Activated T-cell treated with anti-CD3 and anti-CD28 coated beads, Interleukin-2, amount 50 U/mL, for 48 hours (primary cell): ENCODE data around the gene RNGTT.
"Not testable (repeated sequence)": the region's sequence is repeated elsewhere in the genome, so short reads cannot be mapped to it uniquely, and the experiment has no call there.

Source experiments
- DNase-seq, 2 experiments: peaks; one replicate each; pipeline ENCODE4 v3.0.0-alpha.2; 2020

RNGTT gene

DNA sequence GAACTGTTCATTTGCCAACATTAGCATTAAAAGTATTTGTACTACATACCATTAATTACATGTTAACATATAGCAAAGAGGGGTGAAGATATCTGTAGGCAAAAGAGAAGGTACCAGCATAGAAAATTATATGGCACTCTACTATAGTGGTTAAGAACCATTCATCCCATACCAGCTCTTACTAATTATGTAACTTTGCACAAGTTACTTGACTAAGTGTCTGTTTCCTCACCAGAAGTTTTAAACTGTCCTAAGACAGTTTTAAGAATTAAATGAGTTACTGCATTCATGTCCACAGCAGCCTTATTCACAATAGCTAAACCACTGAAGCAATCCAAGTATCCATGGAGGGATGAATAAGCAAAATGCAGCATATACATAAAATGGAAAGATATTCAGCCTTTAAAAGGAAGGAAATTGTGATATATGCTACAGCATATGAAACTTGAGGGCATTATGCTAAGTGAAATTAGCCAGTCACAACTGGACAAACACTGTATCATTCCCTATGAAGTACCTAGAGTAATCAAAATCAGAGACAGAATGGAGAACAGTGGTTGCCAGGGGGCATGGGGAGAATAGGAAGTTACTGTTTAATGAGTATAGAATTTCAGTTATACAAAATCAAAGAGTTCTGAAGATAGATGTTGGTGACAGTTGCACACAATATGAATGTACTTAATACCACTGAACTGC is 98.9 kb downstream of the RNGTT start:
- no peak for DNase-seq

DNA sequence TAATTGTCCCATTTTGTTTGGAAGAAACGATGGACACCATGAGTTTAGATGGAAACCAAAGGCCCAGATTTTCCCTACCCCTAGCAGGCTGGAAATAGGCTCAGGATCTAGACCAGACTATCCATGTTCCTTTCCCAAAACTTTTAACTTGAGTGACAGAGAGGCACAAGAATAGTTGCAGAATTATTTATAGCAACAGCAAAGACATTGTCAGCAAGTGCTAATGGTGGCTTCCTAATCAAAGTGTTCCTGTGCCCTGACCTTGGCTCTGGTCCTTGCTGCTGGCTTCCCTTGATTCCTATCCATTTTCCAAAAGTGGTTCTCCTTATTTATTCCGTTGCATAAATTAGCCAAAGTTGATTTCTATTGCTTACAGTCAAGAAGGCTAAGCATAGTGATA is 103.1 kb downstream of the RNGTT start:
- DNase-seq = no peak

DNA sequence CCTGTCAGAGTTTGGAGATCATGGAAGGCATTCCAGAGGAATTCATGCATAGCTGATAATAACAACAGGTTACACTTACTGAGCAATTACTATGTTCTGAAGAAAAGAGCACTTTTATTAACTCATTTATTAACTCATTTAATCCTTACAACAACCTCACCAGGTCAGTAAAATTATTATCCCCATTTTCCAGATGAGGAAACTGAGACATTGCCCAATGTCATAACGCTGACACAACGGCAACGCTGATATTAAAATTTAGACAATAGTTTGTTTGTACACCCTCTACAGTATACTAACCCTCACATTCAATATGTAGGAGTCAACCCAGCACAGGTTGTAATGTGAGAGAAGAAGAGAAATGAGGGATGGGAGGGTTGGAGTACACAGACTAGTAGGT is 105.0 kb downstream of the RNGTT start:
- no peak for DNase-seq

DNA sequence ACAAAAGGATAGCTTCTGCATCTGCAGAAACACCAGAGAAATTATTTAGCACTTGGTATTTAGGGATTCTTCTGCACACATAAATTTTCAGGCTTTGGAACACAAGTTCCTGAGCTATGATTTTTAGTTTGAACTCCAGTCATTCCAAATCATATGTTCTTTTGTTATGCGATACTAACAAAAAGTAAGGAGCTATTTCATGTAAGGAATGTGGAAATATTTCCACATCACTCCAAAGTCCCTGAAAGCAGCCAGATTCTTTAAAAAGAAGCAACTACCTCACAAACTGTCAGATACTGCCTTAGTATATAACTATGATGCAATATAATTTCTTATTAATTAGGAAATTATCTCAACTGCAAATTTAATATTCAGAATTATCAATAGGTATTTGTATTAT is 106.9 kb downstream of the RNGTT start:
- no peak for DNase-seq

DNA sequence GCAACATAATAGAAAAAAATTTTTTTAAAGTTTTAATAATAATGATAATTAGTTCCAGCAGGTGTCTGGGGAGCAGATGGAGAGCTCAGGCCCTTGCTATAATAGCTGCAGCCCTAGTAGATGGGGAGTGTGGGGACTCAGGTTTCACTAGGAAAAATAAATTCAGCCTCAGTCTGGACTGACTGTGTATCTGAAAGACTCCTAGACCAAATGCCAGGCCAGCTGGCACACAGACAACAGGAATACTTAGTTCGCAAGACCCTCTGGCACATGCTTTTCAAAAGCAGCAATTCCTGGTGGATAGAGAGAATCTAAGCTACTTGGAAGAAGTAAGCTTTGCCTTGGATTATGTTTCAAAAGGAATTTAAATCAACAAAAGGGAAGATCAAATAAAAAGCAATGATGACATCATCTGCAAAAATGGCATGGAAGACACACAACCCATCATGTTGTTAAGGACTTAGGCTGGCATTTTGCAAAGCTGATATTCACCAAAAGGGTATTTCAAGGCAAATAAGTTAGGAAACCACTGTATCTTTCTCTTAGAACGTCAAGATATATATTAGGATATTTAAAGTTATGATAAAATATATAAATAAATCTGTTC is 107.8 kb downstream of the RNGTT start:
- DNase-seq = no peak

DNA sequence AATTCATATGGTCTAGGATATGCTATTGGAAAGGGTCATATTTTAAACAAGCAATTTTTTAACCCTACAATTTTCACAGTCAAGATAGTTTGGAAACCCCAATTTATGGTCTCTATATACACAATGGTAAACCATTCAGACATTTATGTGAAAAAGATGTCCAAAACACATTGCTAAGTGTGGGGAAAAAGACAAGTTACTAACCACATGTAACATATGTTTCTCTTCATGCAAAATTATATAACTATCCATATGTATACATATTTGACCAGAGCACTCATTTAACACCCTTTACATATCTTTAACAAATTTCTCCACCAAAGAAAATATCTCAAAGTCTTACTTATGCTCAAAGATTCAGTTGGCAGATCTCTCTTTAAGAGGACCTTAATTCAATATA is 110.6 kb downstream of the RNGTT start:
- DNase-seq = no peak

DNA sequence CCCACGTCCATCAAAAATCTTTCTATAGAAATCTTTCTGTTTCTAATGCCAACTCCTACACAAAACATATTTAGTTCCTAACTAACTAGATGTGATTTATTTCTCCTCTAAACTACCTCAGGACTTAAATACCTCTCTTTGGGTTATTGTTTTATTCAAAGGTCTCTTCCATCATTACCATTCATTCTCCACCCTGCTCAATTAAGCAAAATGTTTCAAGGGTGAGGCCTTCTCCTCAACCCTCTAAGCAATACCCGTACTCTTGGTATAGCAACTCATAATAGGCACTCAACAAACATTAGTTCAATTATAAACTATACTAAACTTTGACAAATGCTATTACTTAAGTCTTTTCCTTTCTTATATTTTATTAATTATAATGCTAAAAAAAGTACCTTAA is 111.4 kb downstream of the RNGTT start:
- DNase-seq = no peak

DNA sequence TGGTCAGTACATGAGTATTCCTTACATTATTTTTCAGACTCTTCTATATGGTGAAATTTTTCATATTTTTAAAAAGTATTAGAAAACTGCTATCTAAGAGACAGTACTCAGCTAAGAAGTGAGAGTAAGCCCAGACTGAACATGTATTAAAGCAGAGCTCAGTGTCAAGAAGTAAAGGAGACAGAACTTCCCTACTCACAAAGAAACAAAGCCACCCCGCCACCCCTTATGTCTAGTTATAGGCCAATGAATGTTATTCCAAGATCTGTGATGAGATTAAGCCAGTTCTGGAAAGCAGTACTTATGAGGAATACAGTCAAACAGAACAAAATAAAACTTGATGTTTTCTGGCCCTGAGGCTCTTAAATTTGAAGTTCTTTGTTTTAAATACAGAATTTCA is 114.5 kb downstream of the RNGTT start:
- DNase-seq = no peak

DNA sequence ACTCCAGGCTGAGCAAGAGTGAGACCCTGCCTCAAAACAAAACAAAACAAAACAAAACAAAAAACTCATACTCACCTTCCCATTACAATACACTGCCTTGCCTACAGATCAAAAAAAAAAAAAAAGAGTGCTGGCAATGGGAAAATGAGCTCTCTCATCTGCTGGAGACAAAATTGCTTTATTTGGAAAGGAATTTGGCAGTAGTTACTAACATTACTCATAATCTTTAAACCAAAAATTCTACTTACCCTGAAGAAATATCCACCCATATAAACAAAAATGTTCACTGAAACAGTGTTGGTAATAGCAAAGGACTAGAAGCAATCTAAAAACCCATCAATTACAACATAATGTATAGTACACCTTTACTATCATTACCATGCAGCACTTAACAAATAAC is 120.4 kb downstream of the RNGTT start:
- no peak for DNase-seq

DNA sequence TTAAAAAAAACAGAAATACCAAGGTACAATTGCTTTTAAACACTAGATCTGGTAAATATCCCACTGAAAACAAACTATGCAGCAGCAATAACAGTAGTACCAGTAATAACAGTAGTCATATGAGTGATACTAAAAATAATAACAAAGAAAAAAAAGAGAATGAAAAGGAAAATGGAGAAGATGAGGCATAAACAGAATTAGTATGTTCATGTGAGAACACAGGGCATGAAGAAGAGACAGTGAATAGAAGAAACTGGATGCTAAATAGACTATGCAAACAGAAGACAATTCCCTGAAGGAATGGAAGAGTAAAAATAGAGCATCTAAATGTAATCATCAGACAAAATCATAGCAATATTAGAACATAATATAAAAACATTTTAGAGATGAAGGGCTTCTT is 121.1 kb downstream of the RNGTT start:
- DNase-seq = no peak

DNA sequence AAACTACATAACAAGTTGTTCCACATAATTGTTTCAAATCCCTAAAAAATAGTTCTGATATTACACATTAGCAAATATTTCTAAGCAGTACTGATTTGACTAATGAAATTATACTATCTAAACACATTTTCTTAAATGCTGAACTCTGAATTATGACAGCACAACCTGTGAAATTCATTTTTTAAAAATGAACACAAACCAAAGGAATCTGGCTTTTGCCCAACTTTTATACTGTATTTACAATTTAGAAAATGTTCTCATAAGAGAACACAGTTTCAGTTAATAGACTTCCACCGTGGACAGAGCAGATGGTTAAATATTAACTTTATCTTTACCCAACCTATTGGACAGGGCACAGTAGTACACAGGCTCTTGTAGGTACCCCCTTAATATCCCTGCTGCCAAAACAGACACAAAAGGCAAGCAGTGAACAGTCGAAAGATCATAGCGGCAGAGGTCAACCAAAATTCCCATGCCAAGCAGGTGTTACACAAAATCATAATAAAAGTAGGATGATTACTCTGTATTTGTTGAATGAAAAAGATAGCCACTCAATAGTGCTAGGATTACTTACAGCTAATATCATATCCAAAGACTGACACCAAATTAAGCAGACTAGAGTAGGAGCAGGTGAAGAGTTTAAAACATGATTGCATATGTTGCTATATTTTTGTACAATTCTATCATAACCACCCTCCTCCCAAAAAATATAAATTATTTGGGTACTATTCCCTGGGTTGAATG is 122.5 kb downstream of the RNGTT start:
- DNase-seq = no peak

DNA sequence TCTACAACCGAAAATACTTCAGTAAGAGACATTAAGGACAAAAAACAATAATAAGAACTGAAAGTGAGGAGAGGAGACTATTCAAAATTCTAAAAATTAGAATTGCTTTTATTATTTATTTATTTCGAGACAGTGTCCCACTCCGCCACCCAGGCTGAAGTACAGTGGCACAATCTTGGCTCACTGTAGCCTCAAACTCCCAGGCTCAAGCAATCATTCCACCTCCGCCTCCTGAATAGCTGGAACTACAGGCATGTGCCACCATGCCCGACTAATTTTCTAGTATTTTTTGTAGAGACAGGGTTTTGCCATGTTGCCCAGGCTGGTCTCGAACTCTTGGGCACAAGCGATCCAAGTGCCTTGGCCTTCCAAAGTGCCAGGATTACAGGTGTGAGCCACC is 123.1 kb downstream of the RNGTT start:
- DNase-seq = no peak

DNA sequence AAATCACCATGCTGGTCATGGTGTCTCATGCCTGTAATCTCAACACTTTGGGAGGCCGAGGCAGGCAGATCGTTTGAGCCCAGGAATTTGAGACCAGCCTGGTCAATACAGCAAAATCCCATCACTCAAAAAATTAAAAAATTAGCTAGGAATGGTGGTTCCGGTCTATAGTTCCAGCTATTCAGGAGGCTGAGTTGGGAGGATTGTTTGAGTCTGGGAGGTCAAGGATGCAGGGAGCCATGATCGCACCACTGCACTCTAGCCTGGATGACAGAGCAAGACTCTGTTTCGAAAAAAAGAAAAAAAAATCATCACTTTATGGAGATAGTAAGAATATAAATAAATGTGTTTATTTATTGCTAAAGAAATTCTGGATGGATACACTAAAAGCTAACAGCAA is 124.1 kb downstream of the RNGTT start:
- DNase-seq = no peak

DNA sequence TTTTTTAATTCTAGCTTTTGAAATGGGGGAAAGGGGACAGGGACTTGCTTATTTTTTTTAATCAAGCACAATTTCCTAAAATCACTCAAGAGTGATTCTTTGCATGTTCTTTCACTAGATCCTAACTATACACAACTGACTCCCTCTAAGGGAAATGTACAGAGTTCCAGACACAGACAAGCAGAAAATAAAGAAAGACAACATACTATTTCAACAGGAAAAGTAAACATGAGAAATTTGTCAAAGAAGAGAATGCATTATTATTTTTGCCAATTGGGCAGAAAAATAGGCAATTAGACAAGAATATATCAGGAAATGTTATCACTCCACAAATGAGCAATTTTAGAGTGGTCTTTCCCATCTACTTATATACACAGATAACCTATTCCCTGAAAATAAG is 128.2 kb downstream of the RNGTT start:
- DNase-seq = no peak

DNA sequence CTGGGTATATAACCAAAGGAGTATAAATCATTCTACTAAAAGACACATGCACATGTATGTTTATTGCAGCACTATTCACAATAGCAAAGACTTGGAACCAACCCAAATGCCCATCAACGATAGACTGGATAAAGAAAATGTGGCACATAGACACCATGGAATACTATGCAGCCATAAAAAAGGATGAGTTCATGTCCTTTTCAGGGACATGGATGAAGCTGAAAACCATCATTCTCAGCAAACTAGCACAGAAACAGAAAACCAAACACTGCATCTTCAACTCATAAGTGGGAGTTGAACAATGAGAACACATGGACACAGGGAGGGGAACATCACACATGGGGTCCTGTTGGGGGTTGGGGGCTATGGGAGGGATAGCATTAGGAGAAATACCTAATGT is 130.3 kb downstream of the RNGTT start:
- not testable (repeated sequence) for DNase-seq

DNA sequence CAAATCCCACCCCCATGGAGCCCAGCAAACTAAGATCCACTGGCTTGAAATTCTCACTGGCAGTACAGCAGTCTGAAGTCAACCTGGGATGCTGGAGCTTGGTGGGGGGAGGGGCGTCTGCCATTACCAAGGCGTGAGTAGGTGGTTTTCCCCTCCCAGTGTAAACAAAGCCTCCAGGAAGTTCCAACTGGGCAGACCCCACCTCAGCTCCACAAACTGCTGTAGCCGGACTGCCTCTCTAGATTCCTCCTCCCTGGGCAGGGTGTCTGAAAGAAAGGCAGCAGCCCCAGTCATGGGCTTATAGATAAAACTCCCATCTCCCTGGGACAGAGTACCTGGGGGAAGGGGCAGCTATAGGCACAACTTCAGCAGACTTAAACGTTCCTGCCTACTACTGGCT is 135.8 kb downstream of the RNGTT start:
- DNase-seq = not testable (repeated sequence)

DNA sequence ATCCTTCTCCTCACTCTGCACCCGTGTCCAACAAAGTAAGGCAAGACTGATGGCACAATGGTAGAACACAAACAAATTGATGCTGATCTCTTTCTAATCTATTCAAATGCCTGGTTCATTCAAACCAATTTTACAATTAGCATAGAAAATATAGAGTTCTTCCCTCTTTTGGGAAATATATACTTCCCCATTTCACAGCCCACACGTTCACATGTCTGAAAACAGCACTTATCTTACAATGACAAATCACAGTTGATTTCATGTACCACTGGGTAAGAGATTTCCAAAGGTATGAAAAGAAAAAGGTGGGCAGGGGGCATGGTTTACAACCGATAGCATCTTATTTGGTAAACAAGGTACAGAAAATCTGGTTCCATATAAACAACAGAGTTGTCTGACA is 137.6 kb downstream of the RNGTT start:
- no peak for DNase-seq

DNA sequence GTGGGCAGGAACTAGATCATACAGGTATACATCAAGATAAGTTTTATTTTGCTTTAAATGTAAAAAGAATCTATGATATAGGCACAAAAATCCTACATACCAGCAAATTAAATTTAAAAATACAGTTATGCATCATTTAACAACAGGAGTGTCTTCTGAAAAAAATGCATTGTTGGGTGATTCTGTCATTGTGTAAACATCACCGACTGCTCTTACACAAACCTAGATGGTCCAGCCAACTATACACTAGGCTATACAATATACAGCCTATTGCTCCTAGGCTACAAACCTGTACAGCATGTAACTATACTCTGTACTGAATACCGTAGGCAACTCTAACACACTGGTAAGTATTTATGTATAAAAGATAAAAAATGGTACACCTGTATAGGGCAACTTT is 139.4 kb downstream of the RNGTT start:
- DNase-seq = no peak

DNA sequence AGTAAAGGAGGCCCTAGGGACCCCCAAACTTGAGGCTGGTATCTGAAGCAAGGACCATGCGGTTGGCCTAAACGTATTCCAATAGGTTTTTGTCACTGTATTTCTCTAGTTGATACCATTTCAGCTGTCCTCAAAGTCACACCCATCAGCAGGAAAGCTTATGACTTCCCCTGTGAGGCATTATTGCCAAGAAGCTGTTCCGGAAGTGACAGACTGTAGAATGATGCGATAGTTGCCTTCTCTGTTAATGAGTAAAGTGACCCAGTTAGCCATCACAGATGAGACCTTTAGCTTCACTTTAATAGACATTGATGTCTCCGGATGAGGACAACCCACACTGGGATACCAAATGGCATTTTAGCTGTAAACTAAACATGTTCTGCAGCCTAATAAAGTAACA is 147.9 kb downstream of the RNGTT start:
- no peak for DNase-seq

DNA sequence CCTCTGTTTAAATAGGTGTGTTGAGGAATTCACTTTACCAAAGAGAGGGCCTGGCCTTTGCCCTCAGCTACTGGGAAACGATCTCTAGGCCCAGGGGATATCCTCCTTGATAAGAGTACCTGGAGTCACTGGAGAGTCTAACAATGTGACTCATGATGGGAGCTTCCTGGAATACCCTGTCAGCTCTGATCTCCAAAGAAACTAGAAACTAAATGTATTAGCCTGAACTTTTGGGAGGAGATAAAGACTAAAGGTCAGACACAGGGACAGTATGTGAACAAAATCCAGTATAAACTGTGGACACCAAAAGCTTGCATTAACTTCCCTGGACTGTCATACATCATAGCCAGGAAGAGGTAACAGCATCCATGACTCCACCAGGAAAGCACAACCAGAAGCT is 148.5 kb downstream of the RNGTT start:
- no peak for DNase-seq

DNA sequence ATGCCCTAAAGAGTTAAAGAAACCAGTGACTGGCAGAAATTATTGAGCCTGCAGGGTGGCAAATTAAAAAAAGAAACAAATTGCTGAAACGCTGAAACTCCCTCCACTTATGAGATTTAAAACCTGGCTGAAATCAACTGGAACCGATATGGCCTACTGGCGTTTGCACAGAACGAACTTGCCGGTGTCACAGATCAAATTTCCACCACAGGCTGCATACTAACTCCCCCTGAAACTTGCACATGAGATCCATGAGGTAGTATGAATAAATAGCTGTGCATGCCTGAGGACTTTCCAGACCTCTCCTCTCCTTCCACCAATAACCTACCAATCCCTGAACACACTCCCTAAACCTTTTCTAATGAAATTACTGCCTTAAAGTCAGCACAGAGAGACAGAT is 150.4 kb downstream of the RNGTT start:
- DNase-seq = no peak

DNA sequence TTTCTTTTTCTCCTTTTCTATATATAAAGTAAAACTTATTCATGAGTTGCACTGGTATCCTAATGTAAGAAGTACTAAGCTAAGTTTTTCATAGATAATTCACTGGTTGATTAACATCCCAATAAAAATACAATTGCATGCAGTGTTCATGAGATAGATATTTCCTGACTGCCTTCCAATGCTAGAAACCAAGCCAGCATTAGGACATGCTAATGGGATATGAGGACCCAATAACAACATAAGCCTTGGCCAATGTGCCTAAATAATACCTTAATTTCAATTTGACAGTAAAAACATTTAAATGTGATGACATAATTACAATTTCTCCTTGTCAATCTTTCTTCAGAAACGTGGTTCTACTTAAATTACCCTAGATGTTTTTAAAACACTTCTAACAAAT is 152.7 kb downstream of the RNGTT start:
- no peak for DNase-seq

DNA sequence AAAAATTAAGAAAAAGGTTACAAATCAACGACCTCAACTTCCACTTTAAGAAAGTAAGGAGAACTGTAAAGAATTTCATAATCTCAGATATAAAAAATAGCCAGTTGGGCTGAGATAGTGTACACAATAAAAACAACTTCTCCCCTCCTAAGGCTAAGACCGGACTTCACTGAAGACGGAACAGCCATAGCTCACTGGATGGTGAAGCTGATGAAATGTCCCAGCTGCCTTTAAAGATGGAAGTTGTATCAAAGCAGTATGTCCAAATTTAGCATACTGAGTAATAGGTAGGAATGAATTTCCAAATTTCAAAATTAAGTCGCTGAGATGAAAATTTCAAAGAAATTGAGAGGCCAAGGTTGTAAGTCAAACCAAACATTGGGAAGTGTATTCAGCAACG is 153.3 kb downstream of the RNGTT start:
- no peak for DNase-seq

DNA sequence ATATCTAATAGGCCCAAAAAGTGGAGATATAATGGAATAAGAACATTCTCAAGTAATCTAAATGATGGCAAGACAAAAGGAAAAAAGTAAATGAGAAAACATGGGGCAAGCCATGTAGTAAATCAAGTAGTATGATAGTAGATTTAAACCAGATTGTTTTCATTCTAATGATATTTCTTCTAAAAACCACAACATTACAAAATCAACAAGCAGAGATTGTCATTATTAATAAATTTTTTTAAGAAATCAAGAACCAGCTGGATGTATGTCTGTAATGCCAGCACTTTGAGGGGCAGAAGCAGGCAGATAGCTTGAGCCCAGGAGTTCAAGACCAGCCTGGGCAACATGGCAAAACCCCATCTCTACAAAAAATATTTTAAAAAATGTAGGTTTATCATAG is 155.0 kb downstream of the RNGTT start:
- DNase-seq = no peak

DNA sequence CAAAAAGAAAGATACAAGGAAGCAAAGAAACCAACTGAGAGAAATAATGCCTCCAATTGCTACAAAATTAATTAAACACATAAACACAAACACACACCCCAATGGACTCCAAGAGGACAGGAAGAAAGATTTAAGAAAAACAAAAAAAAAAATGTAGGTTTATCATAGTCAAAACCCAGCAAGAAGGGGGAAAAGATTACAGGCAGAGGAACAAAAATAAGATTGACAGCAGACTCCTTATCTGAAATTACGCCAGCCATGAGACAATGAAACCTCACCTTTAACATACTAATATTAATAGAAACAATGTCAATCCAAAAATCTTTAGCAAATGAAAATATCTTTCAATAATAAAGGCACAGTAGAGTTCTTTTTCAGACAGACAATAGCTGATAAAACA is 155.8 kb downstream of the RNGTT start:
- DNase-seq = no peak
